ENCODE data around the gene CYTIP. TPM values are rescaled to one million over a fixed set of nuclear protein-coding genes. Genes with fewer than 3 reads are reported as not detected.

CYTIP gene
- total and polyA plus RNA-seq, 4 donors, result 7.4 to 45.9 (median 29.4) TPM

DNA sequence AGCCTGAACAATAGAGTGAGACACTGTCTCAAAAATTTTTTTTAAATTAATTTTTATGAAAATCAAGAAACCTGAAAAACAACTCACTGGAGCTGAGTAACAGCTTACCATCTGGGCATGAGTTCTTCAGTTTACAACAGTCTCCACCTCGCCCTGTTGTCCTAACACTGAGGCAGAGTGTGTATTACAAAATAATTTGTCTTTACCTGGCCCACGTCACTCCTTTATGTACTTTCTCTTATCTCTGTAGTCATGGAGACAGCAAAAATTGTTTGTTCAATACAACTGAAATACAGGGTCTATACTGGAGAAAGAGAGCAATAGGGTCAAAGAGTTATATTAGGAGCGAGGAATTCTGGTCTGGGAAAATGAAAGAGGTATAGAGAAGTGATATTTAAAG, 48.1 kb downstream of the CYTIP start:
- Histone ChIP-seq H3K4me3 (no peak overlapping the region), H3K4me1 (ENCODE audit: control insufficient read depth in 5 of 5, insufficient read depth in 5 of 5, low read length in 5 of 5) (no peaks in the 10 kb centered on the region), H3K27me3 (ENCODE audit: control insufficient read depth in 3 of 3, insufficient read depth in 3 of 3, low read length in 2 of 3) (no peaks in the 10 kb centered on the region), H3K9ac (ENCODE audit: insufficient read depth in 1 of 2, low read length in 2 of 2) (no peak overlapping the region), H3K27ac (ENCODE audit: low read depth in 1 of 2, low read length in 1 of 2) (no peak overlapping the region), H3K36me3 (ENCODE audit: control insufficient read depth in 4 of 4, insufficient read depth in 4 of 4, low read length in 4 of 4) (no peaks in the 10 kb centered on the region), H3K9me3 (ENCODE audit: control insufficient read depth in 4 of 4, insufficient read depth in 3 of 4, low read length in 3 of 4) (no peaks in the 10 kb centered on the region)
- 59 to 80% methylated on average over 3 of the region's 3 CpGs for WGBS, 2 donors
- ATAC-seq (ENCODE audit: insufficient read depth, low FRiP score), result no peak
- DNase-seq, result no peak
- TF ChIP-seq, protein P1, sequence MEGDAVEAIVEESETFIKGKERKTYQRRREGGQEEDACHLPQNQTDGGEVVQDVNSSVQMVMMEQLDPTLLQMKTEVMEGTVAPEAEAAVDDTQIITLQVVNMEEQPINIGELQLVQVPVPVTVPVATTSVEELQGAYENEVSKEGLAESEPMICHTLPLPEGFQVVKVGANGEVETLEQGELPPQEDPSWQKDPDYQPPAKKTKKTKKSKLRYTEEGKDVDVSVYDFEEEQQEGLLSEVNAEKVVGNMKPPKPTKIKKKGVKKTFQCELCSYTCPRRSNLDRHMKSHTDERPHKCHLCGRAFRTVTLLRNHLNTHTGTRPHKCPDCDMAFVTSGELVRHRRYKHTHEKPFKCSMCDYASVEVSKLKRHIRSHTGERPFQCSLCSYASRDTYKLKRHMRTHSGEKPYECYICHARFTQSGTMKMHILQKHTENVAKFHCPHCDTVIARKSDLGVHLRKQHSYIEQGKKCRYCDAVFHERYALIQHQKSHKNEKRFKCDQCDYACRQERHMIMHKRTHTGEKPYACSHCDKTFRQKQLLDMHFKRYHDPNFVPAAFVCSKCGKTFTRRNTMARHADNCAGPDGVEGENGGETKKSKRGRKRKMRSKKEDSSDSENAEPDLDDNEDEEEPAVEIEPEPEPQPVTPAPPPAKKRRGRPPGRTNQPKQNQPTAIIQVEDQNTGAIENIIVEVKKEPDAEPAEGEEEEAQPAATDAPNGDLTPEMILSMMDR (IDR thresholded peaks at IDR 0.05; ENCODE audit: control extremely low read depth, extremely low read depth), result no peak

DNA sequence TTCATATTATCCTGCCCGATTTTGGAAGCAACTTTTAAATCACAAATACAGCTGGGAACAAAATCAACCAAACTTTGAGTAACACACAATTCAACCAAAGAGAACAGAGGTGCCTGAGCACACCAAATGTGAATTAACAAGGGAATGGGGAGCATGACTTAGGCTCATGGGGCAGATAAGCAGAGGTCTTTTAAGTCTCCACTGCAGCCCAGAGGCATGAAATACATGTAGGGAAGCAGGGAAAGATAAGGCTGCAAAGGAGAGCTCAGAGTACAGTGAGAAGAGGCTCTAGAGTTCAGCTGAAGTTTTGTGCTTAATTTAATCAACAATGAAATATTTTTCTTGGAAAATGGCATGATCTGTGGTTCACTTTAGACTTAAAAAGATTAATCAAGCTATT, 49.0 kb downstream of the CYTIP start:
- H3K27me3 ChIP-seq (ENCODE audit: control insufficient read depth in 3 of 3, insufficient read depth in 3 of 3, low read length in 2 of 3), result no peaks in the 10 kb centered on the region
- H3K9me3 ChIP-seq (ENCODE audit: control insufficient read depth in 4 of 4, insufficient read depth in 3 of 4, low read length in 3 of 4), result no peaks in the 10 kb centered on the region
- DNase-seq, result no peak
- TF ChIP-seq, protein P1 (IDR thresholded peaks at IDR 0.05; ENCODE audit: control extremely low read depth, extremely low read depth), result no peak
- H3K9ac ChIP-seq (ENCODE audit: insufficient read depth in 1 of 2, low read length in 2 of 2), result no peak overlapping the region
- no peak overlapping the region for H3K27ac ChIP-seq (ENCODE audit: low read depth in 1 of 2, low read length in 1 of 2)
- no peak for ATAC-seq (ENCODE audit: insufficient read depth, low FRiP score)
- no peaks in the 10 kb centered on the region for H3K36me3 ChIP-seq (ENCODE audit: control insufficient read depth in 4 of 4, insufficient read depth in 4 of 4, low read length in 4 of 4)
- no peaks in the 10 kb centered on the region for H3K4me1 ChIP-seq (ENCODE audit: control insufficient read depth in 5 of 5, insufficient read depth in 5 of 5, low read length in 5 of 5)
- no peak overlapping the region for H3K4me3 ChIP-seq
- 80 to 81% methylated on average over 1 of the region's 1 CpG for WGBS, 2 donors

DNA sequence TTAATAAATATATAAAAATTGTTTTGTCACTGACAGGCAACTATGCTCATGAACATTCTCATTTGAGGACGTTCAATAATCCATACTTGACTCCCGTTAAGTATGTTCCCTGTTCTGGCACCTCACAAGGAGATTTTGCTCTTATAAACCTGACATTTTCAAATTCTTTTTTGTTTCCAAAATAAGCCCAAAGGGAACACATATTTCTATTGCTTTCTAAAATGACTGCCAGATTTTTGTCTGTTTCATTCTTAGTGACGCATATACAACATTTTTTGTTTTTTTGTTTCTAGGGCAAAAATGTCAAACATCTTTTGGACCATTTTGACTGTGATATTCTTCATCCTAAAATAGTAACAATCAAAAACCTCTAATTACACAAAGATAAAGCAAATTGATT, 50.5 kb downstream of the CYTIP start:
- H3K4me1 ChIP-seq (ENCODE audit: control insufficient read depth in 5 of 5, insufficient read depth in 5 of 5, low read length in 5 of 5), result no peaks in the 10 kb centered on the region
- TF ChIP-seq, protein P1 (IDR thresholded peaks at IDR 0.05; ENCODE audit: control extremely low read depth, extremely low read depth), result no peak
- H3K27ac ChIP-seq (ENCODE audit: low read depth in 1 of 2, low read length in 1 of 2), result no peak overlapping the region
- no peak overlapping the region for H3K4me3 ChIP-seq
- ATAC-seq (ENCODE audit: insufficient read depth, low FRiP score) (no peak), DNase-seq (no peak)
- H3K9me3 ChIP-seq (ENCODE audit: control insufficient read depth in 4 of 4, insufficient read depth in 3 of 4, low read length in 3 of 4), result no peaks in the 10 kb centered on the region
- H3K9ac ChIP-seq (ENCODE audit: insufficient read depth in 1 of 2, low read length in 2 of 2), result no peak overlapping the region
- no peaks in the 10 kb centered on the region for H3K27me3 ChIP-seq (ENCODE audit: control insufficient read depth in 3 of 3, insufficient read depth in 3 of 3, low read length in 2 of 3)
- no peaks in the 10 kb centered on the region for H3K36me3 ChIP-seq (ENCODE audit: control insufficient read depth in 4 of 4, insufficient read depth in 4 of 4, low read length in 4 of 4)
- WGBS, 2 donors, result 83 to 91% methylated on average over 3 of the region's 3 CpGs

DNA sequence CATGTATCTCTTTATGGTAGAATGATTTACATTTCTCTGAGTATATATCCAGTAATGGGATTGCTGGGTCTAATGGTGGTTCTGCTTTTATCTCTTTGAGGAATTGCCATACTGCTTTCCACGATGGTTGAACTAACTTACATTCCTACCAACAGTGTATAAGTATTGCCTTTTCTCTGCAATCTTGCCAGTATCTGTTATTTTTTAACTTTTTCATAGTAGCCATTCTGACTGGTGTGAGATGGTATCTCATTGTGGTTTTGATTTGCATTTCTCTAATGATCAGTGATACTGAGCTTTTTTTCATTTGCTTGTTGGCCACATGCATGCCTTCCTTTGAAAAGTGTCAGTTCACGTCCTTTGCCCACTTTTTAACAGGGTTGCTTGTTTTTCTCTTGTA, 55.1 kb downstream of the CYTIP start:
- no peak for DNase-seq
- no peaks in the 10 kb centered on the region for H3K27me3 ChIP-seq (ENCODE audit: control insufficient read depth in 3 of 3, insufficient read depth in 3 of 3, low read length in 2 of 3)
- 81 to 82% methylated on average over 2 of the region's 2 CpGs for WGBS, 2 donors
- H3K36me3 ChIP-seq (ENCODE audit: control insufficient read depth in 4 of 4, insufficient read depth in 4 of 4, low read length in 4 of 4), result no peaks in the 10 kb centered on the region
- ATAC-seq (ENCODE audit: insufficient read depth, low FRiP score), result no peak
- TF ChIP-seq, protein P1 (IDR thresholded peaks at IDR 0.05; ENCODE audit: control extremely low read depth, extremely low read depth), result no peak
- no peak overlapping the region for H3K9ac ChIP-seq (ENCODE audit: insufficient read depth in 1 of 2, low read length in 2 of 2)
- no peak overlapping the region for H3K4me3 ChIP-seq
- no peaks in the 10 kb centered on the region for H3K4me1 ChIP-seq (ENCODE audit: control insufficient read depth in 5 of 5, insufficient read depth in 5 of 5, low read length in 5 of 5)
- H3K27ac ChIP-seq (ENCODE audit: low read depth in 1 of 2, low read length in 1 of 2), result no peak overlapping the region
- H3K9me3 ChIP-seq (ENCODE audit: control insufficient read depth in 4 of 4, insufficient read depth in 3 of 4, low read length in 3 of 4), result no peaks in the 10 kb centered on the region
